Activated CD8-positive, alpha-beta memory T cell treated with anti-CD3 and anti-CD28 coated beads, Interleukin-2, amount 10 ng/mL, durations not matched to agents 7 days and 5 days (primary cell): Measurements from ENCODE around the gene ENPP6. TPM values are rescaled to one million over a fixed set of nuclear protein-coding genes. Genes with fewer than 3 reads are reported as not detected.
"Not testable (repeated sequence)": the region's sequence is repeated elsewhere in the genome, so short reads cannot be mapped to it uniquely, and the experiment has no call there.

Source experiments
- ATAC-seq: fragments of 150-1000 bp; cut with Tn5 transposase; one replicate; pipeline ENCODE4 v1.10.0; 2021; ENCODE audit warnings: moderate library complexity
- CTCF ChIA-PET: fragments of 350-600 bp; sonication (Branson Sonifier 250); formaldehyde crosslinking; loops from one replicate; lab custom pipeline; 2021; ENCODE audit warnings: antibody characterized with exemption; lab: Charles Lee
- DNase-seq: peaks from one replicate; pipeline ENCODE4 v3.0.0-alpha.2; 2020
- H3K27ac Mint-ChIP-seq: one replicate; pipeline ENCODE4 v1.8.0; 2021; ENCODE audit warnings: mild to moderate bottlenecking, mixed read lengths
- H3K27me3 Mint-ChIP-seq: one replicate; pipeline ENCODE4 v1.8.0; 2021; ENCODE audit warnings: mixed read lengths
- H3K36me3 Mint-ChIP-seq: one replicate; pipeline ENCODE4 v1.8.0; 2021; ENCODE audit warnings: mild to moderate bottlenecking, mixed read lengths
- H3K4me1 Mint-ChIP-seq: one replicate; pipeline ENCODE4 v1.8.0; 2021; ENCODE audit warnings: mixed read lengths
- H3K4me3 Mint-ChIP-seq: one replicate; pipeline ENCODE4 v1.8.0; 2021; ENCODE audit warnings: mild to moderate bottlenecking, moderate library complexity, mixed read lengths
- H3K9me3 Mint-ChIP-seq: one replicate; pipeline ENCODE4 v1.8.0; 2022; ENCODE audit warnings: low read depth, mixed read lengths
- total RNA-seq, 2 experiments: library from RNA; stranded (reverse); gene quantifications; one replicate each; pipeline ENCODE4 v1.2.3, GENCODE V29; 2021

Gene ENPP6
- total RNA-seq, 2 experiments from 2014 or later = 6.2 to 6.9 TPM

DNA sequence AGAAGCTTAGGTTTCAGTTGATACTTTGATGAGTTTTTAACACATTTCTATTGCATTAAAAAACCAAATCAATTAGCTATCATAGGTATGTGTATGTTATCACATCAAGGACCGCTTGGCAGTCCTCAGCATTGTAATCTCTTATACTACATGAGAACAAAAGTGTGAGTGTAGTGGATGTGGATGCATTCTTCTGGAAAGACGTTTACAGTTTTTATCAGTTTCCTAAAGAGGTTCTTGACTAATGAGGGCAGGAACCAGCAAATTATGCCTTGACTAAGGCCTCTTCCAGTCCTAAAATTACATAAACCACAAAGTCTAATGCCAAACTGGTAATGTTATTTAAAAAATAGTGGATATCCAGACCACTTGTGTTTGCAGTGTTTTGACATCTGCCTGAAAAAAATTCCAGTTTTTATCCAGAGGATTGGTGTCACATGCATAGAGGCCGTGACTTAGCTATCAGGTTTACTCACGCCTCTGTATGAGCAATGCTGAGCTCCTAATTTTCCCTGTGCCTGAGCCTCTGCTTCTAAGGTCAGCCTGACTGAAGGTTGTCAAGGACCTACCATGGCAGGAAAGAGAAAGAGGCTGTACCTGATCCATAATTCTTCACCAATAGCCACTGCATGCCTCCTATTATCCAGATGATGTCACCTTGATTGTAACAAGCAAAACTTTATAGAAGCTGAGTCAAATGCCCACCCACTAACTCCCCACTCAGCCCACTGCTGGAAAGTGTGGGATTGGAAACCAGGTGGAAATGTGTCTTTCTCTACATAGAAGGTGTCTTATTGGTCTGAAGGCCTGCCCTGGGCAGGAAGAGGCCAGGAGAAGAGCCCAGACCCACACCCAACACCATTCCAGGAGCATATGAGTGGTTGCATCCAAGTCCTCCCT is 68.7 kb downstream of the ENPP6 start:
- Mint-ChIP-seq H3K9me3 (no peaks in the 10 kb centered on the region), H3K27me3 (peaks cover 2% of the 10 kb centered on the region), H3K4me3 (no peak overlapping the region), H3K4me1 (peaks cover 8% of the 10 kb centered on the region), H3K36me3 (no peaks in the 10 kb centered on the region), H3K27ac (no peak overlapping the region)
- ATAC-seq (no peak), DNase-seq (no peak)
- CTCF ChIA-PET = interaction anchor here (1.0 kb wide), 1 partner anchor 19 kb away, joined by 3 read pairs; no protein-coding TSS in a partner anchor

DNA sequence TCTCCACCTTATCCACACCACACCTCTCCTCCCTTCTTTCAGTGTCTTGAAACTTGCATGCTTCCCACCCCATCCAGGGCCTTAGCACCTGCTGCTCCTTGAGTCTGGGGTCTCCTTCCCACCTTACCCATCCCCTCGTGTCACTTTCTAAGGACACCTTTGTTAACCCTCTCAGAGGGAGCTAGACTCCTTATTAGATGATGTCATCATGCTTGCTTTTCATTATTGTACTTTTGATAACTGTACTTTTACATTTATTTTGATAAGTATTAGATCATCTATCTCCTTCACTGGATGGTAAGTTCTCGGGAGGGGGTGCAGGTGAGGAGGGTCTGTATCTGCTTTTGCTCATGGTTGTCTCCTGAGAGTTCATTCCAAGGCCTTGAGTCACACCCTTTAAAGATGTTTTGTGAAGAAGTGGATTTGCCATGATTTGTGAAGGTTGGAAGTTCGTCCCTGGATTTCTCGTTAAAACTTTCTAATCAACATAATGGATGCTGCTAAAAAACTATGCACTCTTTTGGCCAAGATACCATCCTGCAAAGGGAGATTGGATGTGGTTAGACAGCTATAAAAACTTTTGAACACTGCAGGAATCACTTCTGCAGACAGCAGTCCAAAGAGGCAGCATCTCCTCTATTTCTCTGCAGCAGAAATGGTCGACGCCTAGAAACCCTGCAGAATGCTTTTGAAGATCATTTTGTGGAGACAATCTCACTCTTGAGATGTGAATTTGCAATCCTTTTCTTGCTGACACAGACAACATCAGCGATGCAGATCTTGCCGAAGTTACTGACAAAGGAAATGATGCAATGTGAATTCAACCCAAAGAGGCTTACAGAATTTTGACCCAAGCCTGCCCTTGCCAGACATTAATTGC is 69.6 kb downstream of the ENPP6 start:
- DNase-seq (no peak), ATAC-seq (no peak)
- CTCF ChIA-PET = interaction anchor here (0.6 kb wide), 1 partner anchor 83 kb away, joined by 3 read pairs; no protein-coding TSS in a partner anchor
- Mint-ChIP-seq H3K4me3 (no peak overlapping the region), H3K36me3 (no peaks in the 10 kb centered on the region), H3K4me1 (peaks cover 8% of the 10 kb centered on the region), H3K27me3 (peaks cover 2% of the 10 kb centered on the region), H3K9me3 (no peaks in the 10 kb centered on the region), H3K27ac (no peak overlapping the region)

DNA sequence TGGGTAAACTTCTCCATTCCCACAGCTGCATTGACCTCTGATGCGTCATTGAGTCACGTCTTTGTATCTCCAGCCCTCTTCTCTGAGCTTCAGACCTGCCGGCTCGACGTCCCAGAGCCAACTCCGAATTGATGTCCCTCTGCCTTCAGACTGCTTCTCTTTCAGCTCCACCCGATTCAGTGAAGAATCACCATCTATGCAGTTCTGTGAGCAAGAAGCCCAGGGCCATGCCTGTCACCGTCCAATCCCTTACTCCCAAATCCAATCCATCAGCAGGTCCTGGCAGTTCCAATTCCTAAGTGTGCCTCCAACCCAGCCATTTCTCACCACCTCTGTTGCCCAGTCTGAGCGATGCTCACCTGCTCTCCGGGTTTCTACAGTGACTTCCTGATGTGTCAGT is 70.7 kb downstream of the ENPP6 start:
- DNase-seq (no peak), ATAC-seq (no peak)
- Mint-ChIP-seq H3K36me3 (no peaks in the 10 kb centered on the region), H3K27ac (no peak overlapping the region), H3K9me3 (no peaks in the 10 kb centered on the region), H3K27me3 (peaks cover 2% of the 10 kb centered on the region), H3K4me3 (no peak overlapping the region), H3K4me1 (peaks cover 8% of the 10 kb centered on the region)
- CTCF ChIA-PET = no interaction called here

DNA sequence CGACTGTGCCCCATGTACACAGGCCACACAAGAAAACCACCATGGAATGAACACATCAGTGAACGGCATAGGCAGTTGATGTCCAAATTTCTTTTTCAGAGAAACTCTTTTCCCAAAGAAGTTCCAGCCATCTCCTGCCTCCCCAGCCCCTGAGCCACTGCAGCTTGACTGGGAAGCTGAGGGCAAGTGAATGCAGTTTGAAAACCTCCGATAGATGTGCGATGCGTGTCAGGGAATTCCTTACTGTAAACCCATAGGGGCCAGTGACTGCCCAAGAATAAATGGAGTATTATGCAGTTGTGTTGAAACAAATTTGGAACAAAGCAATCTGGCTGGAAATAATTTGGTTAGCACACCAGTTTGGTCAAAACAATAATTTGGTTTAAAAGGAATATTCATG is 72.1 kb downstream of the ENPP6 start:
- H3K27ac Mint-ChIP-seq = no peak overlapping the region
- CTCF ChIA-PET = no interaction called here
- no peak overlapping the region for H3K4me3 Mint-ChIP-seq

DNA sequence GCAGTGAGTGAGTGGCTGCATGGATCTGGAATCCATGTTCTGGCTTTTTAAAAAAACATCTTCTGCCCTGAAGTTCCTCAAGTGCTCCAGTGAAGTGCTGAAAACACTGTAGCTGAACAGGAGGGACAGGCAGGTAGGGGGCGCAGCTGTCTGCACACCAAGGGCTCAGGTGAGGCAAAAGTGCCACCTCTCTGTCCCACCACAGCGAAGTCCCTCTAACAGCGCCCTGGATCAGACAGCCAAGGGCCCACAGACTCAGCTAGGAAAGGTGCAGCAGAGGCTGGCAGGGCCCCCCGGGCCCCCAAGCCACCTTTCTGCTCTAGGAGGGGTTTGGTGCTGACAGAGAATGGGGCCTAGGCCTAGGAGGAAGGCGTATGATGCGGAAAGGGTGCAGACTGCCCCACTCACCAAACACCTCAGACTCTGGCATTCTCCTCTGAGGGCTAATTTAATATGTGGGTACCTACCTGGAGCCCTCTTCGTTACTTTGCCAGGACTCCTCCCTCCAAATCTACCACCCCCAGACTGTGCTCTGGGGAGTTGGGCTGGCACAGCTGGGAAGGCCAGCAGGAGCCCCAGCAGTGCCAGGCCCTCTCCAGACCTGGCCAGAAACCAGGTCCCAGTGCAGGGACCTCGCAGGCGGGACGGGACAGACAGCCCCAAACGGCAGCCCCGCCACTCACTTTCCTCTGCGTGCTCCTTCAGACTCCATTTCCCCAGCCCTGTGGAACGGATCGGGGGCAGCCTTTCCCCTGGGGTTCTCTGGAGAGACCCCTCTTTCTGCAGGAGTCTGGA is 73.7 kb downstream of the ENPP6 start:
- Mint-ChIP-seq H3K9me3 (no peaks in the 10 kb centered on the region), H3K4me3 (no peak overlapping the region), H3K27me3 (peaks cover 2% of the 10 kb centered on the region), H3K4me1 (peaks cover 8% of the 10 kb centered on the region), H3K36me3 (no peaks in the 10 kb centered on the region), H3K27ac (no peak overlapping the region)
- CTCF ChIA-PET = interaction anchor here (1.3 kb wide), 1 partner anchor 24 kb away, joined by 3 read pairs; no protein-coding TSS in a partner anchor
- DNase-seq = no peak
- no peak for ATAC-seq

More for the DNA sequence above, 72.1 kb downstream of the ENPP6 start:
- DNase-seq (no peak), ATAC-seq (no peak)
- H3K27me3 Mint-ChIP-seq = peaks cover 4% of the 10 kb centered on the region
- H3K9me3 Mint-ChIP-seq = no peaks in the 10 kb centered on the region
- H3K36me3 Mint-ChIP-seq = no peaks in the 10 kb centered on the region
- H3K4me1 Mint-ChIP-seq = peaks cover 8% of the 10 kb centered on the region

DNA sequence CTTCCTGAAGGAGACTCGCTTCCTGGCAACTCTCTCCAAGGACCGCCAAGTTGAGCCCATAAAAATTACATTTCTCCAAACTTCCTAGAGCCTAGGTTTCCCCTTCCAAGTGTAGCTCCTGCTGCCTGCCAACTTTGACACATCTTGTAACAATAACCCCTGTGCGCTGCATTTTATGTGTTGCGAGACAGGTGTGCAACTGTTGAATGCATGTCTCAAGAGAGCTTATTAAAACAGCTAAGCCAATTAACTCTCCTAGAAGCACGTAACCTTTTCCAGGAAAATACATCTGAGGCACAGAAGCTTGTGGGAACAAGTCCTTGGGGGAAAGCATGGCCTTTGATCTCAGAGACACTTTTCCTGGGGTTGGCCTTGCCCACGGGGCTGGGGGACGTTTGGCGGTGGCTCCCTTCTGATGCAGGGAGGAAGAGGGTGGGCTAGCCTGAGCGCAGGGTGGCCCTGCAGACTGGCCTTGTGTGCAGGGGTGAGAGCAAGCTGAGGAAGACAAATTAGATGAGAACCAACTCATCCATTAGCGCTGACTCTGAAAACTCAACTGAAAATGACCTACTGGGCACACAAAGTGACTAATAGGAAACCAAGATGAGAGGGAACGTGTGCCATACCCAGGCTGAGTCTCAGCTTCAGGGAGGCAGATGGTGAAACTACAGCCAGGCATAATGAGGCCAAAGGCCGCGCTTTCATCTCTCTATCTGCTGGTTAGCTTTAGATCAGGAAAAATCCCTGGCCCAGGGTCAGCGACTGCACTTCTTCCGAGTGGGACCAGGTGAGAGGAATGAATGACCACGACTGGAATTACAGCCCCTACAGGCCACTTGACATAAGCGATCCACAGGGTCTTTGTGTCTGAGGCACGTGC is 75.3 kb downstream of the ENPP6 start:
- ATAC-seq (no peak), DNase-seq (no peak)
- no peaks in the 10 kb centered on the region for H3K4me1 Mint-ChIP-seq
- peaks cover 5% of the 10 kb centered on the region for H3K27me3 Mint-ChIP-seq
- H3K4me3 Mint-ChIP-seq = no peak overlapping the region
- peaks cover 2% of the 10 kb centered on the region for H3K9me3 Mint-ChIP-seq
- CTCF ChIA-PET = no interaction called here
- no peak overlapping the region for H3K27ac Mint-ChIP-seq
- H3K36me3 Mint-ChIP-seq = no peaks in the 10 kb centered on the region

DNA sequence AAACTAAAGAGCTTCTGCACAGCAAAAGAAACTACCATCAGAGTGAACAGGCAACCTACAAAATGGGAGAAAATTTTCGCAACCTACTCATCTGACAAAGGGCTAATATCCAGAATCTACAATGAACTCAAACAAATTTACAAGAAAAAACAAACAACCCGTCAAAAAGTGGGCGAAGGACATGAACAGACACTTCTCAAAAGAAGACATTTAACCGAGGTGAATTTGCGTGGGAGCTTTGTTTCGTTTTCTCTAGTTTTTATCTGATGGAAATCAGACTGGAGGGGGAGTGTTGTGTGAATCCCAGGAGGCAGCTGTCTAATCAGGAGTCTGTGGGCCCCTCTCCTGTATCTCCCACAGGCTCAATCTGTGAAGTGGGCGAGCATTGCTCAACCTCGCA is 76.8 kb downstream of the ENPP6 start:
- CTCF ChIA-PET = not testable (repeated sequence)

DNA sequence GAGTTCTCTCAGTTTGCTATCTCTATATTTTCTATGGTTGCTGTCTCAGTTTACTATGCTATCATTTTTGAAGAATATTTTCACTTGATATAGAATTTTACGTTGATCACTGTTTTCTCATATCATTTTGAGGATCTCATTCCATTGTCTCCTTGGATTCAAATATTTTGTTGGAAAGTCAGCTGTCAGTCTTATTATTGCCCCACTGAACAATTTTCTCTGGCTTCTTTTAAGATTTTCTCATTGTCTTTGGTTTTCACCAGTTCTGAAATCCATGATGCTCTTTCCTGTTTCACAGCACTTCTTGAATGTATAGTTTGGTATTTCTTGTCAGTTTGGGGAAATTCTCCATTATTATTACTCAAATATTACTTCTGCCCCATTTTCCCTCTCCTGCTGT is 81.1 kb downstream of the ENPP6 start:
- Mint-ChIP-seq H3K27ac (no peak overlapping the region), H3K9me3 (peaks cover 13% of the 10 kb centered on the region), H3K4me3 (no peak overlapping the region), H3K36me3 (peaks cover 2% of the 10 kb centered on the region), H3K4me1 (no peaks in the 10 kb centered on the region), H3K27me3 (peaks cover 28% of the 10 kb centered on the region)
- CTCF ChIA-PET = no interaction called here
- DNase-seq = no peak
- no peak for ATAC-seq

More for the DNA sequence above, 76.8 kb downstream of the ENPP6 start:
- ATAC-seq, DNase-seq, H3K36me3 Mint-ChIP-seq, H3K27ac Mint-ChIP-seq, H3K4me3 Mint-ChIP-seq, H3K4me1 Mint-ChIP-seq: not testable (repeated sequence)
- Mint-ChIP-seq H3K27me3 (peaks cover 13% of the 10 kb centered on the region), H3K9me3 (peaks cover 12% of the 10 kb centered on the region)

DNA sequence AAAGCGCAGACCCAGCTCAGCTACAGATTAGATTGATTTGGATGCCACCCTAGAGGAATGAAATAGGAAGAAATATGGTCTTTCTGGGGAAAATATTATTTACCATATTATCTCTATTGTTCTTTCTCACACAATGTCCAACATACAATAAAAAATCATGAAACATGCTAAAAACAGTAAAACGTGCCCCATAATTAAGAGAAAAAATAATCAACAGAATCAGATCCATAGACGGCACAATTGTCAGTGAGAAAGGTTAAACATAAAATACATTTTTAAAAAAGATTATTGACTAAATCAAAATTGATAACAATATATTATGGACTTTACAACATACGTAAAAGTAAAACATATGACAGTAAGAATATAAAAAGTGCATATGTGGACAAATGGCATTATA is 90.9 kb downstream of the ENPP6 start:
- Mint-ChIP-seq H3K9me3 (no peaks in the 10 kb centered on the region), H3K27me3 (peaks cover 24% of the 10 kb centered on the region), H3K4me1 (no peaks in the 10 kb centered on the region), H3K4me3 (no peak overlapping the region), H3K27ac (no peak overlapping the region), H3K36me3 (no peaks in the 10 kb centered on the region)
- CTCF ChIA-PET = no interaction called here
- DNase-seq (no peak), ATAC-seq (no peak)

DNA sequence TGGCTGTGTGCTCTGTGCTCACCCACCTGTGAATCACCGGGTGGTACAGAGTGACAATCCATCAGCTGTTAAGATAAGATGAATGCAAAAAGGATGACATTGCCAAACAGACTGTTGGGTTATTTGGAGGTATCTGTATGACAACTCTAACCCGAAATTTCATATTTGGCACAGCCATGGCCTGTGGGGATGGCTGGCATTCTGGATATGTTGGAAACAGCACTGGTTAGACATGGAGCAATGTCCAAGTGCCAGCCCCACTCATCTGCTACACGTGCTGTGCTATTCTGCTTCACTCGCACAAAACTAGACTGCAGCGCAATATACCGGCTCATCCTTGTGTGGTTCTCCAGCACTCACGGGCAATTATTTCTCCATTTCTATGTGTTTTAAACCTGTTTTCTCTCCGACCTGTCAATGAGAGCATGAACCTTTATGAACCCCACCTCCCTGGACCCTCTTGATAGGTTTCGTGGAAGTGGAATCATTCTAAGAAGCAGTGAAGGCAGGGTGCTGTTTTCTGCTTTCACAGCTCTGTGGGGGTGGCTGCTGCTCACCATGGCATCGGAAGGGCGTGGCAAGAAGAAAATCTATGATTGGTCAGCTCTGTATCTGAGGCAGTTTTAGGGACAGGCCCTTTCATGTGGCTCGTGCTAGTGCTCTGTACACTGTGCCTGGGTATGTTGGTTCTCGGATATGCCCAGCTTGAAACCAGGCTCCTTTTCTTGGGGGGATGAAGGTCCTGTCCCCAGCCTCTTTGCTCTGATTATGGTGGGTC is 94.9 kb downstream of the ENPP6 start:
- no peaks in the 10 kb centered on the region for H3K36me3 Mint-ChIP-seq
- H3K9me3 Mint-ChIP-seq = no peaks in the 10 kb centered on the region
- no peak overlapping the region for H3K27ac Mint-ChIP-seq
- ATAC-seq = no peak
- DNase-seq = no peak
- H3K4me1 Mint-ChIP-seq = no peaks in the 10 kb centered on the region
- H3K4me3 Mint-ChIP-seq = no peak overlapping the region
- H3K27me3 Mint-ChIP-seq = peaks cover 12% of the 10 kb centered on the region
- CTCF ChIA-PET = no interaction called here

DNA sequence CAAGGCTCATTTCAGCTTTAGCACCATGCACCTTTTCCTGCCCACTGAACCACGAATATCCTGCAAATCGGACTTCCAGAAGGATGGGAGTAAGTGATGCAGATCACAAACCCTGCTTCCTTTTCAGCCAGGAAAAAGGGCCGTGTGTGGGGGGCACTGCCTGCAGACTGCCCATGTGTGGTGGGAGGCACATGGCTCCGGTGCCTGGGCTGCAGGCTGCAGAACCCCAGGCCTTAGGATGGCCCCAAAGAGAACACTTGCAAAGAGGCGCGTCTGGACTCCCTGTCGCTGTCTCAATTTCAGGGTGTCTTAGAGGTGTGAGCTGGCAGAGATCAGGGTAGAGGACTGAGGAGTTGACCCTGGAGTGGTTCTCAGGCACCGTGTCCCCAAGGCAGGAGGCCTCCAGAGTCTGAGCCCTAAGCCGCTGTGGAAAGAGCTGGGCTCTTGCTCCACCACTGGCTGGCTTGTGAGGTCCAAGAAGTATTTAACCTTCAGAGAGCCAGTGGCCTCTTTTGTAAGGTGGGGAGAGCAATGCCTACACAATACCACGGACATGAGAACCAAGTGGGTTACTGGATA is 97.0 kb downstream of the ENPP6 start:
- ATAC-seq = no peak
- Mint-ChIP-seq H3K4me1 (no peaks in the 10 kb centered on the region), H3K9me3 (no peaks in the 10 kb centered on the region), H3K27ac (no peak overlapping the region), H3K4me3 (no peak overlapping the region), H3K36me3 (no peaks in the 10 kb centered on the region), H3K27me3 (peaks cover 7% of the 10 kb centered on the region)
- DNase-seq = no peak
- CTCF ChIA-PET = no interaction called here
